B cell (primary cell): ENCODE results near the gene ARMC5. TPM values are rescaled to one million over a fixed set of nuclear protein-coding genes. Genes with fewer than 3 reads are reported as not detected.

ENCODE experiments used
- ATAC-seq: fragments of 200-7000 bp; cut with Tn5 transposase; one replicate; pipeline ENCODE4 v1.10.0; 2021; ENCODE audit warnings: low read depth, mild to moderate bottlenecking, moderate number of reproducible peaks, moderate library complexity
- CTCF ChIA-PET: fragments of 350-600 bp; sonication (Branson Sonifier 250); formaldehyde crosslinking; loops from one replicate; lab custom pipeline; 2021; ENCODE audit warnings: antibody characterized with exemption, inconsistent platforms; lab: Charles Lee
- POLR2A ChIA-PET: fragments of 350-600 bp; sonication (Branson Sonifier 250); formaldehyde crosslinking; loops from one replicate; lab custom pipeline; 2021; ENCODE audit warnings: antibody characterized with exemption; lab: Charles Lee
- DNase-seq: peaks from one replicate; pipeline ENCODE4 v3.0.0; 2013
- H2AFZ ChIP-seq: 2 replicates; pipeline ENCODE4 v1.6.1; 2012; ENCODE audit warnings: mild to moderate bottlenecking, low read depth, low read length; ENCODE audit not compliant: insufficient read depth, poor library complexity, severe bottlenecking
- H3K27ac ChIP-seq, 2 donors: 1 replicate in 1 of 2; 2 replicates in 1 of 2; pipeline ENCODE4 v1.5.1; 2012 to 2013; ENCODE audit warnings: low read length in 2 of 2, mild to moderate bottlenecking in 2 of 2, moderate library complexity in 1 of 2
- H3K27me3 ChIP-seq, 4 experiments: fragments of 200-600 bp in 1 of 4; sonication (generic) in 1 of 4; replicated peaks in 1 of 4; 1 replicate in 2 of 4; 2 replicates in 2 of 4; pipeline versions ENCODE4 v1.6.1 to v1.7.0; 2013 to 2016; ENCODE audit warnings: low read length in 3 of 4, mild to moderate bottlenecking in 2 of 4, mixed read lengths in 1 of 4, moderate library complexity in 1 of 4; ENCODE audit not compliant: insufficient read depth in 4 of 4, control insufficient read depth in 3 of 4; ENCODE audit errors: control extremely low read depth in 1 of 4
- H3K36me3 ChIP-seq, 2 experiments: replicated peaks in 1 of 2; 1 replicate in 1 of 2; 2 replicates in 1 of 2; pipeline versions ENCODE4 v1.6.1 to v1.7.1; 2013; ENCODE audit warnings: low read length in 1 of 2; ENCODE audit not compliant: insufficient read depth in 2 of 2, control insufficient read depth in 1 of 2; ENCODE audit errors: control extremely low read depth in 1 of 2, extremely low read depth in 1 of 2
- H3K4me1 ChIP-seq, 2 donors: fragments of 200-600 bp in 1 of 2; sonication (generic) in 1 of 2; 1 replicate in 1 of 2; 2 replicates in 1 of 2; pipeline versions ENCODE4 v1.5.1 to v1.6.1; 2013 to 2017; ENCODE audit warnings: low read length in 2 of 2; ENCODE audit not compliant: control insufficient read depth in 2 of 2, insufficient read depth in 2 of 2
- H3K4me2 ChIP-seq: replicated peaks from 2 replicates; pipeline ENCODE3; 2012; ENCODE audit warnings: mild to moderate bottlenecking, low read depth, low read length; ENCODE audit not compliant: poor library complexity, severe bottlenecking
- H3K4me3 ChIP-seq, 5 experiments: fragments of 200-600 bp in 1 of 5; sonication (generic) in 1 of 5; 1 replicate in 3 of 5; 2 replicates in 2 of 5; pipeline versions ENCODE4 v1.5.1 to v1.7.0; 2011 to 2016; ENCODE audit warnings: low read length in 4 of 5, mild to moderate bottlenecking in 4 of 5, low read depth in 2 of 5, control low read depth in 1 of 5, moderate library complexity in 1 of 5; ENCODE audit not compliant: insufficient read depth in 1 of 5; ENCODE audit errors: control extremely low read depth in 1 of 5, extremely low read depth in 1 of 5
- H3K79me2 ChIP-seq: fragments of 200-600 bp; sonication (generic); one replicate; pipeline ENCODE4 v1.6.0; 2016; ENCODE audit warnings: low read length; ENCODE audit not compliant: control insufficient read depth, insufficient read depth
- H3K9ac ChIP-seq: fragments of 200-600 bp; sonication (generic); 2 replicates; pipeline ENCODE4 v1.6.1; 2017; ENCODE audit warnings: mild to moderate bottlenecking, low read length, moderate library complexity
- H3K9me3 ChIP-seq, 3 donors: one replicate each; pipeline versions ENCODE4 v1.6.1 to v1.7.1; 2013; ENCODE audit warnings: low read length in 2 of 3; ENCODE audit not compliant: control insufficient read depth in 2 of 3, insufficient read depth in 1 of 3; ENCODE audit errors: control extremely low read depth in 1 of 3
- H4K20me1 ChIP-seq: 2 replicates; pipeline ENCODE4 v1.6.0; 2012; ENCODE audit warnings: mild to moderate bottlenecking, low read length; ENCODE audit not compliant: insufficient read depth, control insufficient read depth, poor library complexity, severe bottlenecking
- H3K27ac Mint-ChIP-seq: one replicate; pipeline ENCODE4 v1.8.0; 2021; ENCODE audit warnings: mixed read lengths
- H3K27me3 Mint-ChIP-seq: one replicate; pipeline ENCODE4 v1.8.0; 2021; ENCODE audit warnings: mixed read lengths
- H3K4me1 Mint-ChIP-seq: one replicate; pipeline ENCODE4 v1.8.0; 2021; ENCODE audit warnings: mixed read lengths
- H3K4me3 Mint-ChIP-seq: one replicate; pipeline ENCODE4 v1.8.0; 2021; ENCODE audit warnings: mixed read lengths
- H3K9me3 Mint-ChIP-seq: one replicate; pipeline ENCODE4 v1.8.0; 2022; ENCODE audit warnings: mixed read lengths; ENCODE audit not compliant: insufficient read depth
- EZH2 ChIP-seq: IDR thresholded peaks from 2 replicates; pipeline ENCODE4 v1.6.1; 2012; ENCODE audit warnings: borderline replicate concordance, low read depth, mild to moderate bottlenecking, moderate library complexity, low read length; ENCODE audit not compliant: insufficient read depth, poor library complexity, severe bottlenecking
- WGBS: methylation state at CpG from one replicate; pipeline ENCODE4 v1.1.5; 2013; ENCODE audit warnings: missing lambda C conversion rate; ENCODE audit not compliant: insufficient coverage; 5-methylcytosine and 5-hydroxymethylcytosine counted together
- intact Hi-C: fragments of 100-400 bp; cut with micrococcal nuclease; formaldehyde crosslinking; loops from one replicate; pipeline ENCODE4 v1.10.0; 2022
- polyA plus RNA-seq: library from polyadenylated mRNA; depleted of rRNA; stranded (reverse); fragments of >200 nt; gene quantifications from 2 replicates; pipeline ENCODE4 v1.2.3, GENCODE V29; 2012
- total RNA-seq, 2 donors: library from RNA; stranded (reverse); fragments of 120-200 nt in 1 of 2; gene quantifications; 1 replicate in 1 of 2; 2 replicates in 1 of 2; pipeline versions ENCODE4 v1.2.3 to v1.2.4, GENCODE V29; 2013 to 2022
- TF ChIP-seq, protein P1 (sequence below): fragments of 200-600 bp; IDR thresholded peaks from one replicate; pipeline ENCODE4 v1.8.0; 2022; ENCODE audit warnings: antibody characterized with exemption, mild to moderate bottlenecking

Gene ARMC5
- total and polyA plus RNA-seq, 2 donors (not counting 1 experiment from before 2014, with no cell fraction given), result 11.7 to 15.4 TPM

DNA sequence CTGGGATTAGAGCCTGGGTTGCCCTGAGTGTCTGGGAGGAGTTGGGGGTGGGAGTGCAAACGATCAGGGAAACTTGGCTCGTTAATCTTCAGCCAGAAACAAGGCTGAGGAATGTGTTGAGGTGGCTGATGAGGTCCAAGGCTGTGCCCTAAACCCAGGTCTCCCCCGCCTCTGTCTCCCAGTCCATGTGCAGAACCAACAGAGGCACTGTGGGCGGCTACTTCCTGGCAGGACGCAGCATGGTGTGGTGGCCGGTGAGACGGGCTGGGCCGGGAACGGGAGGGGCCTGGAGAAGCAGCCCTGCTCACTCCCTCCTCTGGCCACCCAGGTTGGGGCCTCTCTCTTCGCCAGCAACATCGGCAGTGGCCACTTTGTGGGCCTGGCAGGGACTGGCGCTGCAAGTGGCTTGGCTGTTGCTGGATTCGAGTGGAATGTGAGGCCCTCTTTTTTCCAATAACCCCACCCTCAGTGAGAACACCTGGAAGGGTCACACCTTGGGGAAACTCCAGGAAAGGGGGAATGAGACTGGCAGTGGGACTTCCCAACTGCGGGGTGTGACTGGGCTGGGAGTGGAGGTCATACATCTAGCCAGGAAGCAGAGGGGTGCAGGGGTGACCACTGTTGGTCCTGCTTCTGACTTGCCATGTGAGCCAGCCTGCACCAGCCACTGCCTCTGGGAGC lies 25.3 kb downstream of the ARMC5 start:
- CTCF ChIA-PET, result no interaction called here
- H2AFZ ChIP-seq, result no peak overlapping the region

GRCh38 chr16:31485571-31485970 lies 26.3 kb downstream of the ARMC5 start:
- WGBS, result 99% methylated on average over 16 of the region's 17 CpGs
- TF ChIP-seq, protein P1, sequence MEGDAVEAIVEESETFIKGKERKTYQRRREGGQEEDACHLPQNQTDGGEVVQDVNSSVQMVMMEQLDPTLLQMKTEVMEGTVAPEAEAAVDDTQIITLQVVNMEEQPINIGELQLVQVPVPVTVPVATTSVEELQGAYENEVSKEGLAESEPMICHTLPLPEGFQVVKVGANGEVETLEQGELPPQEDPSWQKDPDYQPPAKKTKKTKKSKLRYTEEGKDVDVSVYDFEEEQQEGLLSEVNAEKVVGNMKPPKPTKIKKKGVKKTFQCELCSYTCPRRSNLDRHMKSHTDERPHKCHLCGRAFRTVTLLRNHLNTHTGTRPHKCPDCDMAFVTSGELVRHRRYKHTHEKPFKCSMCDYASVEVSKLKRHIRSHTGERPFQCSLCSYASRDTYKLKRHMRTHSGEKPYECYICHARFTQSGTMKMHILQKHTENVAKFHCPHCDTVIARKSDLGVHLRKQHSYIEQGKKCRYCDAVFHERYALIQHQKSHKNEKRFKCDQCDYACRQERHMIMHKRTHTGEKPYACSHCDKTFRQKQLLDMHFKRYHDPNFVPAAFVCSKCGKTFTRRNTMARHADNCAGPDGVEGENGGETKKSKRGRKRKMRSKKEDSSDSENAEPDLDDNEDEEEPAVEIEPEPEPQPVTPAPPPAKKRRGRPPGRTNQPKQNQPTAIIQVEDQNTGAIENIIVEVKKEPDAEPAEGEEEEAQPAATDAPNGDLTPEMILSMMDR, result no peak
- TF ChIP-seq EZH2, result no peak
- peaks cover 0 to 5% (median 0%) of the 10 kb centered on the region in 3 donors for H3K9me3 ChIP-seq
- ChIA-PET CTCF (interaction anchor here (0.9 kb wide), 1 partner anchor 25 kb away, joined by 3 read pairs; no protein-coding TSS in a partner anchor), POLR2A (interaction anchor here (0.5 kb wide), 1 partner anchor 483 kb away, joined by 4 read pairs; no protein-coding TSS in a partner anchor)
- no peak overlapping the region for H3K9ac ChIP-seq
- Mint-ChIP-seq H3K9me3 (no peaks in the 10 kb centered on the region), H3K27ac (no peak overlapping the region), H3K4me3 (no peak overlapping the region), H3K27me3 (peaks cover 17% of the 10 kb centered on the region), H3K4me1 (peaks cover 12% of the 10 kb centered on the region)
- no peaks in the 10 kb centered on the region for H3K36me3 ChIP-seq
- H3K79me2 ChIP-seq, result no peaks in the 10 kb centered on the region
- peaks cover 0 to 18% (median 4%) of the 10 kb centered on the region in 4 experiments for H3K27me3 ChIP-seq
- H4K20me1 ChIP-seq, result peaks cover 6% of the 10 kb centered on the region
- H3K4me2 ChIP-seq, result no peak overlapping the region
- ATAC-seq, result no peak
- H3K27ac ChIP-seq, result no peak overlapping the region
- intact Hi-C loops, result no loop called here
- no peak for DNase-seq
- H3K4me1 ChIP-seq, result peaks cover 10 to 16% of the 10 kb centered on the region in 2 donors
- H3K4me3 ChIP-seq, result no peak overlapping the region
- H2AFZ ChIP-seq, result no peak overlapping the region

More for the DNA sequence above, 25.3 kb downstream of the ARMC5 start:
- Mint-ChIP-seq H3K9me3 (no peaks in the 10 kb centered on the region), H3K27me3 (peaks cover 19% of the 10 kb centered on the region), H3K4me3 (no peak overlapping the region), H3K4me1 (peaks cover 12% of the 10 kb centered on the region), H3K27ac (no peak overlapping the region)
- POLR2A ChIA-PET, result no interaction called here
- TF ChIP-seq, protein P1, result no peak
- no peak for TF ChIP-seq EZH2
- WGBS, result 89% methylated on average over 11 of the region's 14 CpGs
- Histone ChIP-seq H3K27ac (no peak overlapping the region), H3K9ac (no peak overlapping the region), H3K36me3 (no peaks in the 10 kb centered on the region), H3K4me3 (no peak overlapping the region), H3K9me3 (peaks cover 0 to 5% (median 0%) of the 10 kb centered on the region in 3 donors), H3K27me3 (peaks cover 0 to 18% (median 4%) of the 10 kb centered on the region in 4 experiments), H3K4me1 (peaks cover 10 to 16% of the 10 kb centered on the region in 2 donors), H3K4me2 (no peak overlapping the region), H3K79me2 (no peaks in the 10 kb centered on the region), H4K20me1 (peaks cover 6% of the 10 kb centered on the region)
- no peak for ATAC-seq
- no peak for DNase-seq
- intact Hi-C loops, result no loop called here
